CD4-positive, alpha-beta T cell (primary cell): ENCODE data around the gene TAP2. TPM values are rescaled to one million over a fixed set of nuclear protein-coding genes. Genes with fewer than 3 reads are reported as not detected.

Experiments used
- ATAC-seq: fragments of 200-7000 bp; cut with Tn5 transposase; one replicate; pipeline ENCODE4 v1.10.0; 2022; ENCODE audit warnings: mild to moderate bottlenecking; ENCODE audit not compliant: poor library complexity
- CTCF ChIA-PET: fragments of 350-600 bp; sonication (Branson Sonifier 250); formaldehyde crosslinking; loops from one replicate; lab custom pipeline; 2021; ENCODE audit warnings: antibody characterized with exemption, inconsistent platforms; lab: Charles Lee
- POLR2A ChIA-PET: fragments of 350-600 bp; sonication (Branson Sonifier 250); formaldehyde crosslinking; loops from one replicate; lab custom pipeline; 2021; ENCODE audit warnings: antibody characterized with exemption, inconsistent platforms; lab: Charles Lee
- DNase-seq, 14 experiments: peaks; one replicate each; pipeline ENCODE4 v3.0.0-alpha.2; 2013 to 2020; ENCODE audit warnings: mixed read lengths in 2 of 14
- H3K27ac ChIP-seq, 2 donors: one replicate each; pipeline versions ENCODE4 v1.5.1 to v1.7.0; 2013; ENCODE audit warnings: low read length in 2 of 2, low read depth in 1 of 2, mild to moderate bottlenecking in 1 of 2
- H3K27me3 ChIP-seq, 2 experiments: 1 replicate in 1 of 2; 2 replicates in 1 of 2; pipeline versions ENCODE4 v1.6.1 to v1.7.0; 2013; ENCODE audit warnings: low read length in 2 of 2, control low read depth in 1 of 2, mild to moderate bottlenecking in 1 of 2, moderate library complexity in 1 of 2; ENCODE audit not compliant: insufficient read depth in 2 of 2, control insufficient read depth in 1 of 2
- H3K36me3 ChIP-seq: one replicate; pipeline ENCODE4 v1.6.1; 2013; ENCODE audit warnings: low read length, control low read depth; ENCODE audit not compliant: insufficient read depth
- H3K4me1 ChIP-seq: one replicate; pipeline ENCODE4 v1.6.1; 2013; ENCODE audit warnings: low read length, control low read depth; ENCODE audit not compliant: insufficient read depth
- H3K4me3 ChIP-seq: one replicate; pipeline ENCODE4 v1.5.1; 2013; ENCODE audit warnings: mild to moderate bottlenecking, low read length, moderate library complexity
- H3K9me3 ChIP-seq, 2 experiments: 1 replicate in 1 of 2; 2 replicates in 1 of 2; pipeline versions ENCODE4 v1.6.1 to v1.7.0; 2013; ENCODE audit warnings: low read length in 2 of 2, mild to moderate bottlenecking in 2 of 2, control low read depth in 1 of 2, moderate library complexity in 1 of 2; ENCODE audit not compliant: control insufficient read depth in 1 of 2, insufficient read depth in 1 of 2
- H3K27ac Mint-ChIP-seq: one replicate; pipeline ENCODE4 v1.8.0; 2020; ENCODE audit warnings: mixed read lengths
- H3K27me3 Mint-ChIP-seq: one replicate; pipeline ENCODE4 v1.8.0; 2021; ENCODE audit warnings: mixed read lengths
- H3K36me3 Mint-ChIP-seq: one replicate; pipeline ENCODE4 v1.8.0; 2021; ENCODE audit warnings: low read depth, mixed read lengths
- H3K4me1 Mint-ChIP-seq: one replicate; pipeline ENCODE4 v1.8.0; 2021; ENCODE audit warnings: low read depth, mixed read lengths
- H3K4me3 Mint-ChIP-seq: one replicate; pipeline ENCODE4 v1.8.0; 2020; ENCODE audit warnings: mild to moderate bottlenecking, mixed read lengths
- H3K9me3 Mint-ChIP-seq: one replicate; pipeline ENCODE4 v1.8.0; 2020; ENCODE audit warnings: mixed read lengths
- intact Hi-C, 2 experiments: fragments of 100-400 bp; cut with DNase I in 1 of 2; cut with micrococcal nuclease in 1 of 2; formaldehyde crosslinking; loops; one replicate each; pipeline versions ENCODE4 v1.15.1 to v1.9.0; 2023 to 2025; cut with DNase I, micrococcal nuclease
- total RNA-seq, 174 experiments: library from RNA in 2 of 174; stranded (reverse) in 2 of 174; gene quantifications; one replicate each; pipeline ENCODE4 v1.2.3 and lab custom pipeline; 2021 to 2026
- TF ChIP-seq, protein P1 (sequence below): fragments of 200-600 bp; IDR thresholded peaks from one replicate; pipeline ENCODE4 v1.8.0; 2022; ENCODE audit warnings: antibody characterized with exemption, mild to moderate bottlenecking

Gene TAP2
- total RNA-seq, 2 experiments from 2014 or later = 165 to 171 TPM

DNA sequence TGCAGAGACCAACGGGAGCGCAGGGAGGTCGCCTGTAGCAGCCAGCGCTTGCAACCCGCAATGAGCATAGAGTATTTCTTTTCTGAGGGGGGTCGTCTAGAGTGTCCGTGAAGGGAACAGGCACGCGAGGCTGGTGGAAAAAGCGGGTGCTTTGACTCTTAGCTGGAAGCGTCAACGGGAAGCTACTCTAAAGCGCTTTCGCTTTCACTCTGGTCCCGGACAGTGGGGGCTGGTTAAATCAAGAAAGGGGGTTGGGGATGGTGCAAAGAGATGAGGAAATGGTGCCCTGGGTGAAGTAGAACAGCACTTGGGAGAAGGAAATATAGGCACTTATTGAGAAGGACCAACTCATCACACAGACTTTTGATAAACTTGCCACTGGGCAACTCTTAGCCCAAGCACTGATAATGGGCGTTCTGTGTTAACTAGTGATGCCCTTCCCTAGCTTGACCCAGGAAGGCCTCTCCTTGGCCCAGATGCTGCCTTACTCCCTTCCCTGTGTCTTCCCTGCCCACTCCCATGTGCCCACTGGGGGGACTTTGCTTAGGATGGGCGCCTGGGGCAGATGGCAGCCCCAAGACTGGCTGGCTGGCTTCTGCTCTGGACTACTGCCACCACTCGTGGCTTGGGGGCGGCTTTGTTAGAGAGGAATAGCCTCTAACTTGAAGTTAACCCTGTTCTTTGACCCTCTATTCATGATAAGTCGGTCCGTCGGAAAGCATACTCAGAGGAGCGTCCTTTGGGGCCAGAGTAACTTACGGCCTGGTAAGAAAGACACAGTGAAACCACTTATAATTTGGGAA, 16.0 kb upstream of the TAP2 start:
- peak overlapping the region; percentile 98 to 100 for H3K27ac ChIP-seq
- ChIA-PET POLR2A (interaction anchor here (0.7 to 9.3 kb wide), 8 partner anchors 9 to 232 kb away, joined by 3 to 901 read pairs (median 10); partner anchors contain the start of genes BRD2, HLA-DMB, PSMB8 and TAP2), CTCF (interaction anchor here (0.7 to 7.8 kb wide), 6 partner anchors 9 to 130 kb away, joined by 3 to 288 read pairs (median 36); partner anchors contain the start of genes PSMB8 and TAP2)
- ATAC-seq (peak; percentile 15), DNase-seq (peak in 13 of 14 experiments; percentile 20 to 86 (median 46))
- no peaks in the 10 kb centered on the region for H3K9me3 Mint-ChIP-seq
- H3K27ac Mint-ChIP-seq = peak overlapping the region; percentile 99
- H3K27me3 Mint-ChIP-seq = no peaks in the 10 kb centered on the region
- H3K4me3 Mint-ChIP-seq = peak overlapping the region; percentile 98
- peak overlapping the region; percentile 94 for H3K4me3 ChIP-seq
- H3K36me3 ChIP-seq = peaks cover 64% of the 10 kb centered on the region
- H3K27me3 ChIP-seq = no peaks in the 10 kb centered on the region
- peaks cover 71% of the 10 kb centered on the region for H3K4me1 ChIP-seq
- intact Hi-C loops = loop anchor here (1.0 to 10.0 kb wide), 5 partner anchors 13 to 730 kb away; partner anchors contain the start of genes TAP2 (in 2 of the 2) and ATF6B (in 1 of the 2)
- H3K36me3 Mint-ChIP-seq = peaks cover 96% of the 10 kb centered on the region
- no peaks in the 10 kb centered on the region for H3K9me3 ChIP-seq
- H3K4me1 Mint-ChIP-seq = peaks cover 80% of the 10 kb centered on the region
- TF ChIP-seq, protein P1, sequence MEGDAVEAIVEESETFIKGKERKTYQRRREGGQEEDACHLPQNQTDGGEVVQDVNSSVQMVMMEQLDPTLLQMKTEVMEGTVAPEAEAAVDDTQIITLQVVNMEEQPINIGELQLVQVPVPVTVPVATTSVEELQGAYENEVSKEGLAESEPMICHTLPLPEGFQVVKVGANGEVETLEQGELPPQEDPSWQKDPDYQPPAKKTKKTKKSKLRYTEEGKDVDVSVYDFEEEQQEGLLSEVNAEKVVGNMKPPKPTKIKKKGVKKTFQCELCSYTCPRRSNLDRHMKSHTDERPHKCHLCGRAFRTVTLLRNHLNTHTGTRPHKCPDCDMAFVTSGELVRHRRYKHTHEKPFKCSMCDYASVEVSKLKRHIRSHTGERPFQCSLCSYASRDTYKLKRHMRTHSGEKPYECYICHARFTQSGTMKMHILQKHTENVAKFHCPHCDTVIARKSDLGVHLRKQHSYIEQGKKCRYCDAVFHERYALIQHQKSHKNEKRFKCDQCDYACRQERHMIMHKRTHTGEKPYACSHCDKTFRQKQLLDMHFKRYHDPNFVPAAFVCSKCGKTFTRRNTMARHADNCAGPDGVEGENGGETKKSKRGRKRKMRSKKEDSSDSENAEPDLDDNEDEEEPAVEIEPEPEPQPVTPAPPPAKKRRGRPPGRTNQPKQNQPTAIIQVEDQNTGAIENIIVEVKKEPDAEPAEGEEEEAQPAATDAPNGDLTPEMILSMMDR = no peak

DNA sequence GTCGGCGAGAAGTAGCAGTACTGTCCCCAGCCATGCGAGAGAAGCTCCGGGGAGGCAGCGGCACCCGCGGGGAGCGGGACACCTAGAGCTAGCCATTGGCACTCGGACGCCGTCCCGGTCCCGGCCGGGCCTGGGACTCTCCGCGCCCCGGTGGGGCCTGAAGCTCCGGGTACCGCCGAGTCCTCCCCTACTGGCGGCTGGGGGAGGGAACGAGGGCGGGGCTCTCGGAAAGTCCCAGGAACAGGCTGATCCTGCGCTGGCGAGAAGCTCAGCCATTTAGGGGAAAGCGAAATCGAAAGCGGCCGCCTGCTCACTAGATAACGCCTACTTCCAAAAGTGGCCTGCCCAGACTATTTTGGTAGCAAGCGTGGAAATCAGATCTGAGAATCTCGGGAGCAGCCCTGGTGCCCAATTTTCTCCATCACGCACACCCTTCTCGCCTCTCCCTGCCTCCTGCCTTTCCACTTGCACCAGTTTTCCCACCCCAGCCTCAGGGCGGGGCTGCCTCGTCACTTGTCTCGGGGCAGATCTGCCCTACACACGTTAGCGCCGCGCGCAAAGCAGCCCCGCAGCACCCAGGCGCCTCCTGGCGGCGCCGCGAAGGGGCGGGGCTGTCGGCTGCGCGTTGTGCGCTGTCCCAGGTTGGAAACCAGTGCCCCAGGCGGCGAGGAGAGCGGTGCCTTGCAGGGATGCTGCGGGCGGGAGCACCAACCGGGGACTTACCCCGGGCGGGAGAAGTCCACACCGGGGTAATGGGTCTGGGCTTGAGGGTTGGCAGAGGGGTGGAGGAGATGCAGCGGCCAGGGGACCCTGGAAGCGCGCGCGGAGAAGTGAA, 15.2 kb upstream of the TAP2 start, which contains the start of the genes PSMB9 and TAP1:
TSS of gene PSMB9 (plus strand) at position 652 of the 835 bp plus-strand sequence. CDS start at position 690, 38 bp downstream.
TSS of gene TAP1 (minus strand) at position 164 of the 835 bp plus-strand sequence. CDS start at position 96, 68 bp downstream.
- intact Hi-C loops = loop anchor here (1.0 to 10.0 kb wide), 7 partner anchors 8 to 729 kb away; partner anchors contain the start of genes TAP2 (in 2 of the 2), ATF6B (in 1 of the 2) and PSMB8 (in 1 of the 2)
- peak; percentile 81 for ATAC-seq
- no peaks in the 10 kb centered on the region for H3K27me3 Mint-ChIP-seq

More for the DNA sequence above, 15.2 kb upstream of the TAP2 start, which contains the start of the genes PSMB9 and TAP1:
- H3K4me1 Mint-ChIP-seq = peaks cover 86% of the 10 kb centered on the region
- peak within 1 kb of the TSS; percentile 94 for H3K4me3 ChIP-seq
- H3K4me1 ChIP-seq = peaks cover 77% of the 10 kb centered on the region
- CTCF ChIA-PET = interaction anchor here (0.7 to 7.8 kb wide), 10 partner anchors 9 to 131 kb away, joined by 3 to 288 read pairs (median 6); partner anchors contain the start of genes BRD2, PSMB8 and TAP2
- POLR2A ChIA-PET = interaction anchor here (0.7 to 9.3 kb wide), 25 partner anchors 10 to 956 kb away, joined by 3 to 901 read pairs (median 5); partner anchors contain the start of genes ATF6B, B3GALT4, BRD2 and EHMT2
- H3K36me3 Mint-ChIP-seq = peaks cover 95% of the 10 kb centered on the region
- no peaks in the 10 kb centered on the region for H3K9me3 Mint-ChIP-seq
- DNase-seq = peak; percentile 88 to 98 (median 94)
- H3K27ac ChIP-seq = peak within 1 kb of the TSS; percentile 98 to 100
- no peaks in the 10 kb centered on the region for H3K9me3 ChIP-seq
- peak within 1 kb of the TSS; percentile 98 for H3K4me3 Mint-ChIP-seq
- H3K36me3 ChIP-seq = peaks cover 63% of the 10 kb centered on the region
- H3K27me3 ChIP-seq = no peaks in the 10 kb centered on the region
- TF ChIP-seq, protein P1 = peak; percentile 97
- peak within 1 kb of the TSS; percentile 99 for H3K27ac Mint-ChIP-seq
